Keratinocyte (primary cell): Measurements from ENCODE around the gene CTNND1.

Experiments used
- CTCF ChIP-seq, 3 experiments: IDR thresholded peaks in 1 of 3; conservative IDR thresholded peaks in 1 of 3; optimal IDR thresholded peaks in 1 of 3; 2 replicates in 2 of 3; 3 replicates in 1 of 3; pipeline versions ENCODE3 to v1.5.1; 2011; ENCODE audit warnings: low read length in 3 of 3, mild to moderate bottlenecking in 3 of 3, moderate library complexity in 2 of 3, control low read depth in 1 of 3, inconsistent platforms in 1 of 3; ENCODE audit not compliant: insufficient read depth in 2 of 3; ENCODE audit errors: extremely low read depth in 1 of 3
- EZH2 ChIP-seq: IDR thresholded peaks from one replicate; pipeline ENCODE4 v1.6.1; 2012; ENCODE audit warnings: inconsistent platforms, mild to moderate bottlenecking, low read length, moderate library complexity

DNA sequence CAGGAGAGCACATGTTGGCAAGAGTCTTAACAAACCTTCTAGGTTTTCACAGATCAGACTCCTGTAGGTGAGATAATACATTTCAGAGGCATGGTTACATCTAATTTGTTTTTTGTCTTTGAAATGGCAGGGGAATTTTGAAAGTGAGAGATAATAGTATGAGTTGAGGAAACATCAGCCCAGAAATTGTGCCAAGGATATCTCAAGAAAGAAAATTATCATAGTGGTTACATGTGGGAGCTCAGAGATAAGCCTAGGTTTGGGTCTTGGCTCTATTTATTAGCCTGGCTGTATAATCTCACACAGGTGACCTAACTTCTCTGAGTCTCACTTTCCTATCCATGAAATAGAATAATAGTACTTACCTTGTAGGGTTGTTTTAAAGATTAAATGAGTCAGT, 10.4 kb upstream of the CTNND1 start:
- TF ChIP-seq CTCF (optimal IDR thresholded peaks at IDR 0.05 in 1 of 3, IDR thresholded peaks at IDR 0.05 in 1 of 3, conservative IDR thresholded peaks at IDR 0.05 in 1 of 3; ENCODE audit: extremely low read depth in 1 of 3, insufficient read depth in 2 of 3, low read length in 3 of 3) (no peak), EZH2 (no peak)
